Measurements from ENCODE around the gene OPCML.

The OPCML gene

GRCh38 chr11:132607575-132607974, 924.7 kb downstream of the OPCML start:
- no peak for DNase-seq (ENCODE audit: low read depth)

GRCh38 chr11:132605825-132606570, 926.3 kb downstream of the OPCML start:
- no peak for DNase-seq (ENCODE audit: low read depth)

GRCh38 chr11:132604431-132604830, 927.9 kb downstream of the OPCML start:
- DNase-seq (ENCODE audit: low read depth), result peak; percentile 39

GRCh38 chr11:132601875-132602274, 930.4 kb downstream of the OPCML start:
- no peak for DNase-seq (ENCODE audit: low read depth)

- no peak for DNase-seq (ENCODE audit: low read depth)
Measured at GRCh38 chr11:132595711-132596134, 936.6 kb downstream of the OPCML start.

GRCh38 chr11:132595246-132595645, 937.1 kb downstream of the OPCML start:
- DNase-seq (ENCODE audit: low read depth), result no peak

GRCh38 chr11:132590986-132591385, 941.3 kb downstream of the OPCML start:
- DNase-seq (ENCODE audit: low read depth), result no peak

- DNase-seq (ENCODE audit: low read depth), result no peak
Measured at GRCh38 chr11:132590554-132590953, 941.7 kb downstream of the OPCML start.

- no peak for DNase-seq (ENCODE audit: low read depth)
Measured at GRCh38 chr11:132589791-132590190, 942.5 kb downstream of the OPCML start.

- peak; percentile 5 for DNase-seq (ENCODE audit: low read depth)
Measured at GRCh38 chr11:132588366-132588765, 943.9 kb downstream of the OPCML start.

GRCh38 chr11:132587716-132588115, 944.6 kb downstream of the OPCML start:
- DNase-seq (ENCODE audit: low read depth), result no peak

GRCh38 chr11:132586801-132587200, 945.5 kb downstream of the OPCML start:
- DNase-seq (ENCODE audit: low read depth), result no peak

GRCh38 chr11:132579634-132580327, 952.5 kb downstream of the OPCML start:
- DNase-seq (ENCODE audit: low read depth), result no peak

GRCh38 chr11:132579136-132579535, 953.2 kb downstream of the OPCML start:
- DNase-seq (ENCODE audit: low read depth), result no peak

- DNase-seq (ENCODE audit: low read depth), result no peak
Measured at GRCh38 chr11:132578580-132578979, 953.7 kb downstream of the OPCML start.

- peak; percentile 56 for DNase-seq (ENCODE audit: low read depth)
Measured at GRCh38 chr11:132576706-132577105, 955.6 kb downstream of the OPCML start.

- no peak for DNase-seq (ENCODE audit: low read depth)
Measured at GRCh38 chr11:132564091-132564885, 968.0 kb downstream of the OPCML start.

GRCh38 chr11:132563050-132563449, 969.3 kb downstream of the OPCML start:
- DNase-seq (ENCODE audit: low read depth), result no peak

GRCh38 chr11:132561937-132562336, 970.4 kb downstream of the OPCML start:
- DNase-seq (ENCODE audit: low read depth), result no peak

GRCh38 chr11:132559331-132560036, 972.8 kb downstream of the OPCML start:
- no peak for DNase-seq (ENCODE audit: low read depth)

- DNase-seq (ENCODE audit: low read depth), result no peak
Measured at GRCh38 chr11:132556316-132556715, 976.0 kb downstream of the OPCML start.

- DNase-seq (ENCODE audit: low read depth), result no peak
Measured at GRCh38 chr11:132555617-132556016, 976.7 kb downstream of the OPCML start.

All from HS-5 (cell line).